ENCODE measurements around the gene PITPNM1. TPM values are rescaled to one million over a fixed set of nuclear protein-coding genes. Genes with fewer than 3 reads are reported as not detected.

PITPNM1 gene
- total and polyA plus RNA-seq, 2 donors (not counting 1 experiment from before 2014, with no cell fraction given): 4.7 to 10.2 TPM

DNA sequence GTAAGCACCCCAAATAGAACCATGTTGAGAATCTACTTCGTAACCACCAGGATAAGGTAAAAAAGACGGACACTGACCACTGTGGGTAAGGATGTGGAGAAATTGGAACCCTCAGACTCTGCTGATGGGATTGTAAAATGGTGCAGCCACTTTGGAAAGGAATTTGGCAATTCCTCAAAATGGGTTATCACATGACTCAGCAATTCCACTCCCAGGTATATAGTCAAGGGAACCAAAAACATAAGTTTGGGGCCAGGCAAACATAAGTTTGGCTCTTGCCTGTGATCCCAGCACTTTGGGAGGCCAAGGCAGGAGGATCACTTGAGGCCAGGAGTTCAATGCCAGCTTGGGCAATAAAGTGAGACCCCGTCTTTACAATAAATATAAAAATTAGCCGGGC lies 23.2 kb upstream of the PITPNM1 start:
- Histone ChIP-seq H3K4me3 (replicated peaks in 1 of 4; ENCODE audit: control extremely low read depth in 1 of 4, insufficient read depth in 1 of 4, low read depth in 3 of 4, low read length in 4 of 4) (no peak overlapping the region), H3K4me2 (ENCODE audit: extremely low read depth, insufficient read depth, low read length) (no peak overlapping the region), H4K20me1 (ENCODE audit: control insufficient read depth, extremely low read depth, insufficient read depth, low read length) (no peaks in the 10 kb centered on the region), H3K9me3 (ENCODE audit: control insufficient read depth, insufficient read depth, low read depth, low read length) (no peaks in the 10 kb centered on the region), H3K27me3 (ENCODE audit: control insufficient read depth, insufficient read depth, low read length) (no peaks in the 10 kb centered on the region), H3K4me1 (ENCODE audit: control insufficient read depth, extremely low read depth, insufficient read depth, low read length) (no peaks in the 10 kb centered on the region), H3K27ac (ENCODE audit: insufficient read depth, low read length) (no peak overlapping the region), H3K9ac (ENCODE audit: insufficient read depth, low read length) (no peak overlapping the region), H2AFZ (ENCODE audit: low read length) (no peak overlapping the region), H3K36me3 (ENCODE audit: control insufficient read depth, insufficient read depth, low read length) (no peaks in the 10 kb centered on the region), H3K79me2 (ENCODE audit: control insufficient read depth, insufficient read depth, low read length) (no peaks in the 10 kb centered on the region)
- TF ChIP-seq CTCF (conservative IDR thresholded peaks at IDR 0.05 in 1 of 2, IDR thresholded peaks at IDR 0.05 in 1 of 2; ENCODE audit: low read depth in 1 of 2, low read length in 2 of 2) (no peak), EZH2 (IDR thresholded peaks at IDR 0.05; ENCODE audit: low read length, missing control alignments) (no peak)
- DNase-seq (ENCODE audit: low read depth in 2 of 2): no peak

GRCh38 chr11:67525275-67525976 lies 20.3 kb upstream of the PITPNM1 start:
- no peaks in the 10 kb centered on the region for H3K4me1 ChIP-seq (ENCODE audit: control insufficient read depth, extremely low read depth, insufficient read depth, low read length)
- DNase-seq (ENCODE audit: low read depth in 2 of 2): no peak

GRCh38 chr11:67524480-67524808 lies 19.3 kb upstream of the PITPNM1 start:
- H3K36me3 ChIP-seq (ENCODE audit: control insufficient read depth, insufficient read depth, low read length): no peaks in the 10 kb centered on the region
- H3K4me2 ChIP-seq (ENCODE audit: extremely low read depth, insufficient read depth, low read length): no peak overlapping the region
- no peaks in the 10 kb centered on the region for H3K9me3 ChIP-seq (ENCODE audit: control insufficient read depth, insufficient read depth, low read depth, low read length)
- no peaks in the 10 kb centered on the region for H3K27me3 ChIP-seq (ENCODE audit: control insufficient read depth, insufficient read depth, low read length)
- no peak overlapping the region for H3K4me3 ChIP-seq (replicated peaks in 1 of 4; ENCODE audit: control extremely low read depth in 1 of 4, insufficient read depth in 1 of 4, low read depth in 3 of 4, low read length in 4 of 4)
- TF ChIP-seq CTCF (conservative IDR thresholded peaks at IDR 0.05 in 1 of 2, IDR thresholded peaks at IDR 0.05 in 1 of 2; ENCODE audit: low read depth in 1 of 2, low read length in 2 of 2) (no peak), EZH2 (IDR thresholded peaks at IDR 0.05; ENCODE audit: low read length, missing control alignments) (no peak)
- H3K9ac ChIP-seq (ENCODE audit: insufficient read depth, low read length): no peak overlapping the region
- H3K4me1 ChIP-seq (ENCODE audit: control insufficient read depth, extremely low read depth, insufficient read depth, low read length): no peaks in the 10 kb centered on the region
- no peak overlapping the region for H3K27ac ChIP-seq (ENCODE audit: insufficient read depth, low read length)
- no peaks in the 10 kb centered on the region for H3K79me2 ChIP-seq (ENCODE audit: control insufficient read depth, insufficient read depth, low read length)
- H4K20me1 ChIP-seq (ENCODE audit: control insufficient read depth, extremely low read depth, insufficient read depth, low read length): no peaks in the 10 kb centered on the region
- no peak for DNase-seq (ENCODE audit: low read depth in 2 of 2)
- no peak overlapping the region for H2AFZ ChIP-seq (ENCODE audit: low read length)

More at GRCh38 chr11:67525275-67525976, 20.3 kb upstream of the PITPNM1 start:
- Histone ChIP-seq H3K27ac (ENCODE audit: insufficient read depth, low read length) (no peak overlapping the region), H3K9me3 (ENCODE audit: control insufficient read depth, insufficient read depth, low read depth, low read length) (no peaks in the 10 kb centered on the region), H3K36me3 (ENCODE audit: control insufficient read depth, insufficient read depth, low read length) (no peaks in the 10 kb centered on the region), H4K20me1 (ENCODE audit: control insufficient read depth, extremely low read depth, insufficient read depth, low read length) (no peaks in the 10 kb centered on the region), H2AFZ (ENCODE audit: low read length) (no peak overlapping the region), H3K79me2 (ENCODE audit: control insufficient read depth, insufficient read depth, low read length) (no peaks in the 10 kb centered on the region), H3K27me3 (ENCODE audit: control insufficient read depth, insufficient read depth, low read length) (no peaks in the 10 kb centered on the region), H3K4me3 (replicated peaks in 1 of 4; ENCODE audit: control extremely low read depth in 1 of 4, insufficient read depth in 1 of 4, low read depth in 3 of 4, low read length in 4 of 4) (no peak overlapping the region), H3K4me2 (ENCODE audit: extremely low read depth, insufficient read depth, low read length) (no peak overlapping the region), H3K9ac (ENCODE audit: insufficient read depth, low read length) (no peak overlapping the region)
- TF ChIP-seq EZH2 (IDR thresholded peaks at IDR 0.05; ENCODE audit: low read length, missing control alignments) (no peak), CTCF (conservative IDR thresholded peaks at IDR 0.05 in 1 of 2, IDR thresholded peaks at IDR 0.05 in 1 of 2; ENCODE audit: low read depth in 1 of 2, low read length in 2 of 2) (no peak)

All from fibroblast of lung (primary cell).